Epithelial cell of esophagus (primary cell): ENCODE data around the gene NEK8.

Experiments
- DNase-seq: peaks from one replicate; pipeline ENCODE4 v3.0.0; 2010; ENCODE audit warnings: low read depth
- H3K4me3 ChIP-seq: 2 replicates; pipeline ENCODE4 v1.5.1; 2011; ENCODE audit warnings: mild to moderate bottlenecking, low read length, control low read depth
- TF ChIP-seq, protein P1 (sequence below): IDR thresholded peaks from 2 replicates; pipeline ENCODE4 v1.5.1; 2011; ENCODE audit warnings: low read depth, mild to moderate bottlenecking, low read length, control low read depth, inconsistent platforms; ENCODE audit not compliant: insufficient read depth; ENCODE audit errors: missing control alignments

NEK8 gene

DNA sequence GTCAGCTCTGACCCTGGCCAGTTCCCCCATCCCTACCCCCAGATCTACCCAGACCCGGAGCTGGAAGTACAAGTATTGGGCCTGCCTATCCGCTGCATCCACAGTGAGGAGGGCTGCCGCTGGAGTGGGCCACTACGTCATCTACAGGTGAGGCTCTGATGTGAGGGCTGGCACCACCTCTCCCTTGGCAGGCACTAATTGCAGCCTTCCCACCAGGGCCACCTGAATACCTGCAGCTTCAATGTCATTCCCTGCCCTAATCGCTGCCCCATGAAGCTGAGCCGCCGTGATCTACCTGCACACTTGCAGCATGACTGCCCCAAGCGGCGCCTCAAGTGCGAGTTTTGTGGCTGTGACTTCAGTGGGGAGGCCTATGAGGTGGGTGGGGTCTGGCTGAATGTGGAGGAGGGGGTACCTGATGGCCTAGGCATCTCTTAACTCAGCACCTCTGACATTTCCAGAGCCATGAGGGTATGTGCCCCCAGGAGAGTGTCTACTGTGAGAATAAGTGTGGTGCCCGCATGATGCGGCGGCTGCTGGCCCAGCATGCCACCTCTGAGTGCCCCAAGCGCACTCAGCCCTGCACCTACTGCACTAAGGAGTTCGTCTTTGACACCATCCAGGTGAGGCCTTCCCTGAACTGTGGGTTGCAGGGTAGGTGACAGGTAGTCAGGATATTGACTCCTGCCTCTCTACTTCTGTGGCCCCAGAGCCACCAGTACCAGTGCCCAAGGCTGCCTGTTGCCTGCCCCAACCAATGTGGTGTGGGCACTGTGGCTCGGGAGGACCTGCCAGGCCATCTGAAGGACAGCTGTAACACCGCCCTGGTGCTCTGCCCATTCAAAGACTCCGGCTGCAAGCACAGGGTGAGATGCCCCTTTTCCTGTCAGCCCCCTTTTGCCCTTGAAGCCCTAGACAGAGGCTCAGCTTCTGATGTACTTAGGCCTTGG is 19.5 kb downstream of the NEK8 start:
- DNase-seq: no peak
- H3K4me3 ChIP-seq: no peak overlapping the region
- TF ChIP-seq, protein P1, sequence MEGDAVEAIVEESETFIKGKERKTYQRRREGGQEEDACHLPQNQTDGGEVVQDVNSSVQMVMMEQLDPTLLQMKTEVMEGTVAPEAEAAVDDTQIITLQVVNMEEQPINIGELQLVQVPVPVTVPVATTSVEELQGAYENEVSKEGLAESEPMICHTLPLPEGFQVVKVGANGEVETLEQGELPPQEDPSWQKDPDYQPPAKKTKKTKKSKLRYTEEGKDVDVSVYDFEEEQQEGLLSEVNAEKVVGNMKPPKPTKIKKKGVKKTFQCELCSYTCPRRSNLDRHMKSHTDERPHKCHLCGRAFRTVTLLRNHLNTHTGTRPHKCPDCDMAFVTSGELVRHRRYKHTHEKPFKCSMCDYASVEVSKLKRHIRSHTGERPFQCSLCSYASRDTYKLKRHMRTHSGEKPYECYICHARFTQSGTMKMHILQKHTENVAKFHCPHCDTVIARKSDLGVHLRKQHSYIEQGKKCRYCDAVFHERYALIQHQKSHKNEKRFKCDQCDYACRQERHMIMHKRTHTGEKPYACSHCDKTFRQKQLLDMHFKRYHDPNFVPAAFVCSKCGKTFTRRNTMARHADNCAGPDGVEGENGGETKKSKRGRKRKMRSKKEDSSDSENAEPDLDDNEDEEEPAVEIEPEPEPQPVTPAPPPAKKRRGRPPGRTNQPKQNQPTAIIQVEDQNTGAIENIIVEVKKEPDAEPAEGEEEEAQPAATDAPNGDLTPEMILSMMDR: no peak

DNA sequence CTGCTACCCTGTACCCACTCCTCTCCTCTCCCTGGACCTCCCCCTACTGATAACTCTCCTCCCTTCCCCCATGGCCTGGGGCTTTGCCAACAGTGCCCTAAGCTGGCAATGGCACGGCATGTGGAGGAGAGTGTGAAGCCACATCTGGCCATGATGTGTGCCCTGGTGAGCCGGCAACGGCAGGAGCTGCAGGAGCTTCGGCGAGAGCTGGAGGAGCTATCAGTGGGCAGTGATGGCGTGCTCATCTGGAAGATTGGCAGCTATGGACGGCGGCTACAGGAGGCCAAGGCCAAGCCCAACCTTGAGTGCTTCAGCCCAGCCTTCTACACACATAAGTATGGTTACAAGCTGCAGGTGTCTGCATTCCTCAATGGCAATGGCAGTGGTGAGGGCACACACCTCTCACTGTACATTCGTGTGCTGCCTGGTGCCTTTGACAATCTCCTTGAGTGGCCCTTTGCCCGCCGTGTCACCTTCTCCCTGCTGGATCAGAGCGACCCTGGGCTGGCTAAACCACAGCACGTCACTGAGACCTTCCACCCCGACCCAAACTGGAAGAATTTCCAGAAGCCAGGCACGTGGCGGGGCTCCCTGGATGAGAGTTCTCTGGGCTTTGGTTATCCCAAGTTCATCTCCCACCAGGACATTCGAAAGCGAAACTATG is 20.4 kb downstream of the NEK8 start:
- no peak overlapping the region for H3K4me3 ChIP-seq
- DNase-seq: no peak
- TF ChIP-seq, protein P1: no peak

DNA sequence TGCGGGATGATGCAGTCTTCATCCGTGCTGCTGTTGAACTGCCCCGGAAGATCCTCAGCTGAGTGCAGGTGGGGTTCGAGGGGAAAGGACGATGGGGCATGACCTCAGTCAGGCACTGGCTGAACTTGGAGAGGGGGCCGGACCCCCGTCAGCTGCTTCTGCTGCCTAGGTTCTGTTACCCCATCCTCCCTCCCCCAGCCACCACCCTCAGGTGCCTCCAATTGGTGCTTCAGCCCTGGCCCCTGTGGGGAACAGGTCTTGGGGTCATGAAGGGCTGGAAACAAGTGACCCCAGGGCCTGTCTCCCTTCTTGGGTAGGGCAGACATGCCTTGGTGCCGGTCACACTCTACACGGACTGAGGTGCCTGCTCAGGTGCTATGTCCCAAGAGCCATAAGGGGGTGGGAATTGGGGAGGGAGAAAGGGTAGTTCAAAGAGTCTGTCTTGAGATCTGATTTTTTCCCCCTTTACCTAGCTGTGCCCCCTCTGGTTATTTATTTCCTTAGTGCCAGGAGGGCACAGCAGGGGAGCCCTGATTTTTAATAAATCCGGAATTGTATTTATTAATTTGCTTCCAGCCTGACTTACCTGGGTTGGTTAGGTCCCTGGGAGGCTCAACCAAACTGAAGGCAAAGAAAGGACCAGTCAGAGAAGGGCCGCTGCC is 21.1 kb downstream of the NEK8 start:
- no peak for DNase-seq
- H3K4me3 ChIP-seq: no peak overlapping the region
- TF ChIP-seq, protein P1: no peak

DNA sequence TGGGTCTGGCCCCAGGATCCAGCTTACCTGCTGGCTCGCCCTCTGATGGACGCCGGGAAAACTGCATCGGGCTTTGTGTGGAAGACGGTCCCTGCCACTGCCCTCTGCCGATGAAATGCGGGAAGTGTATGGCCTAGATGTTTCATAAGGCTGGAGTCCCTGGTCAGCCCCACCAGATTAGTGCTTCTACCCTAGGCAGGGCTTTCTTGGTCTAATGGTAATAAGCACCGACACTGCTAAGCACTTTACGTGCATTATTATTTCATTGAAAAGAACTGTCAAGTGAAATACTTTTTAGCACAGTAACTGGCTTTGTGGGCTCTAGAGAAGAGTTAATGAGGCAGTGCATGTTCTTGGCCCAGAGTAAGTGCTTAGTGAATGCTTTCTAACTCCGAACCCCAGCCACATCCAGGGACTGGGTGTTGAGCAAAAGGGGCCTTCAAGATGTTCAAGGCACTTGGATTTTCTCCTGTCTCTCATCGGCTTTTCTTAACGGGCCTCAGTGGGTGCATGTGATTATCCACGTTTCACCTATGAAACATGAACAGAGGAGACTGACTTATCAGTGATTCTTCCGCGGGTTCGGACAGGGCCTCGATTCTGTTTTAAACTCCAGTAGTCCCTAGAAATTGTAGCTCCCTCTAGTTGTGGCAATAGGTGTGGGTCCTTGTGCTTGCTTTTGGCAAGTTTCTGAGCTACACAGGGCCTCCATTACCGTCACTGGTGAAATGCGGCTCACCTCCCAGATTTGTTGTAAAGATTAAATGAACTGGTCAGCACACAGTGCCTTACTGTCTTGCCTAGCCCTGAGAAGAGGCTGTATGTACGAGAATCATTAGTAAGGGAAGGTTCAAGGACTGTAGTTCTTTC is 21.8 kb downstream of the NEK8 start:
- TF ChIP-seq, protein P1: peak; percentile 100
- DNase-seq: peak; percentile 95
- no peak overlapping the region for H3K4me3 ChIP-seq

DNA sequence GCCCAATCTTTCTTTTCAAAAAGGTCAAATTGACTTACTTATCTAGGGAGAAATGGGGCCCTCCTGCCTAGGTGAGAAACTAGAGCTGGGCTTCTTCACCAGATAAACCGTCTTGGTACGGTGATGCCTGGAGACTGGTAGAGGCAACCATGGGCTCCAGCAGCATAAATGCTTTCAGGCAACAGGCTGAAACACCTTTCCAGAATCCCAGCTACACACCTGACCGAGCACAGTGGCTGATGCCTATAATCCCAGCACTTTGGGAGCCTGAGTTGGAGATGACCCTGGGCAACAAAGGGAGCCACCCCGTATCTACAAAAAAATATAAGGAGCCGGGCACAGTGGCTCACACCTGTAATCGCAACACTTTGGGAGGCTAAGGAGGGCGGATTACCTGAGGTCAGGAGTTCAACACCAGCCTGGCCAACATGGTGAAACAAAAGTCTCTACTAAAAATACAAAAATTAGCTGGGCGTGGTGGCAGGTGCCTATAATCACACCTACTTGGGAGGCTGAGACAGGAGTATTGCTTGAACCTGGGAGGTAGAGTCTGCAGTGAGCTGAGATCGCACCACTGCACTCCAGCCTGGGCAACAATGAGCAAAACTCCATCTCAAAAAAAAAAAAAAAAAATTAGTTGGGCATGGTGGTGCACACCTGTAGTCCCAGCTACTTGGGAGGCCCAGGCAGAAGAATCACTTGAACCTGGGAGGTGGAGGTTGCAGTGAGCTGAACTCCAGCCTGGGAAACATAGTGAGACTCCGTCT is 23.2 kb downstream of the NEK8 start:
- TF ChIP-seq, protein P1: no peak
- no peak for DNase-seq
- no peak overlapping the region for H3K4me3 ChIP-seq
